ENCODE results near the gene ABCC3. TPM values are rescaled to one million over a fixed set of nuclear protein-coding genes. Genes with fewer than 3 reads are reported as not detected.

The ABCC3 gene
- total RNA-seq, 2 donors from 2014 or later, result 0.22 to 0.91 TPM

- 92 to 94% methylated on average over 14 to 15 of the region's 15 CpGs for WGBS, 2 experiments (ENCODE audit: insufficient coverage in 1 of 2, insufficient read length in 1 of 2)
- Histone ChIP-seq H3K9ac (ENCODE audit: extremely low read depth, low read length, poor library complexity, severe bottlenecking) (no peak overlapping the region), H3K9me3 (ENCODE audit: control insufficient read depth, low read length) (no peaks in the 10 kb centered on the region), H3K4me3 (ENCODE audit: low read length) (no peak overlapping the region), H3K27me3 (ENCODE audit: control insufficient read depth, insufficient read depth, low read length, poor library complexity, severe bottlenecking) (peaks cover 13% of the 10 kb centered on the region), H3K4me1 (ENCODE audit: control insufficient read depth, insufficient read depth, low read length) (no peaks in the 10 kb centered on the region), H3K27ac (ENCODE audit: low read depth, low read length) (no peak overlapping the region), H3K36me3 (ENCODE audit: control insufficient read depth, insufficient read depth, low read length) (no peaks in the 10 kb centered on the region)
- TF ChIP-seq, protein P1, sequence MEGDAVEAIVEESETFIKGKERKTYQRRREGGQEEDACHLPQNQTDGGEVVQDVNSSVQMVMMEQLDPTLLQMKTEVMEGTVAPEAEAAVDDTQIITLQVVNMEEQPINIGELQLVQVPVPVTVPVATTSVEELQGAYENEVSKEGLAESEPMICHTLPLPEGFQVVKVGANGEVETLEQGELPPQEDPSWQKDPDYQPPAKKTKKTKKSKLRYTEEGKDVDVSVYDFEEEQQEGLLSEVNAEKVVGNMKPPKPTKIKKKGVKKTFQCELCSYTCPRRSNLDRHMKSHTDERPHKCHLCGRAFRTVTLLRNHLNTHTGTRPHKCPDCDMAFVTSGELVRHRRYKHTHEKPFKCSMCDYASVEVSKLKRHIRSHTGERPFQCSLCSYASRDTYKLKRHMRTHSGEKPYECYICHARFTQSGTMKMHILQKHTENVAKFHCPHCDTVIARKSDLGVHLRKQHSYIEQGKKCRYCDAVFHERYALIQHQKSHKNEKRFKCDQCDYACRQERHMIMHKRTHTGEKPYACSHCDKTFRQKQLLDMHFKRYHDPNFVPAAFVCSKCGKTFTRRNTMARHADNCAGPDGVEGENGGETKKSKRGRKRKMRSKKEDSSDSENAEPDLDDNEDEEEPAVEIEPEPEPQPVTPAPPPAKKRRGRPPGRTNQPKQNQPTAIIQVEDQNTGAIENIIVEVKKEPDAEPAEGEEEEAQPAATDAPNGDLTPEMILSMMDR (conservative IDR thresholded peaks at IDR 0.05), result no peak
- H3K36me3 Mint-ChIP-seq (ENCODE audit: low read depth), result no peaks in the 10 kb centered on the region
- no peak overlapping the region for H3K27ac Mint-ChIP-seq
- H3K4me1 Mint-ChIP-seq, result peaks cover 6% of the 10 kb centered on the region
- no peak overlapping the region for H3K4me3 Mint-ChIP-seq
- H3K27me3 Mint-ChIP-seq (ENCODE audit: insufficient read depth), result peaks cover 2% of the 10 kb centered on the region
- no peak for DNase-seq
- H3K9me3 Mint-ChIP-seq, result no peaks in the 10 kb centered on the region
Measured at GRCh38 chr17:50642071-50642721, 7.5 kb downstream of the ABCC3 start.

GRCh38 chr17:50642722-50643656 is 8.3 kb downstream of the ABCC3 start:
- H3K36me3 Mint-ChIP-seq (ENCODE audit: low read depth), result no peaks in the 10 kb centered on the region
- H3K27me3 Mint-ChIP-seq (ENCODE audit: insufficient read depth), result no peaks in the 10 kb centered on the region
- H3K9me3 Mint-ChIP-seq, result no peaks in the 10 kb centered on the region
- no peaks in the 10 kb centered on the region for H3K4me1 ChIP-seq (ENCODE audit: control insufficient read depth, insufficient read depth, low read length)
- H3K27ac Mint-ChIP-seq, result no peak overlapping the region
- 91 to 92% methylated on average over 6 to 10 of the region's 10 CpGs for whole genome bisulfite sequencing, 2 experiments (ENCODE audit: insufficient coverage in 1 of 2, insufficient read length in 1 of 2)
- H3K9ac ChIP-seq (ENCODE audit: extremely low read depth, low read length, poor library complexity, severe bottlenecking), result no peak overlapping the region
- peak; percentile 49 for DNase-seq
- TF ChIP-seq, protein P1 (conservative IDR thresholded peaks at IDR 0.05), result no peak
- no peaks in the 10 kb centered on the region for H3K9me3 ChIP-seq (ENCODE audit: control insufficient read depth, low read length)
- peaks cover 6% of the 10 kb centered on the region for H3K4me1 Mint-ChIP-seq
- no peak overlapping the region for H3K27ac ChIP-seq (ENCODE audit: low read depth, low read length)
- H3K27me3 ChIP-seq (ENCODE audit: control insufficient read depth, insufficient read depth, low read length, poor library complexity, severe bottlenecking), result peaks cover 6% of the 10 kb centered on the region
- no peaks in the 10 kb centered on the region for H3K36me3 ChIP-seq (ENCODE audit: control insufficient read depth, insufficient read depth, low read length)
- H3K4me3 Mint-ChIP-seq, result no peak overlapping the region
- no peak overlapping the region for H3K4me3 ChIP-seq (ENCODE audit: low read length)

GRCh38 chr17:50645748-50646682 is 11.3 kb downstream of the ABCC3 start:
- Mint-ChIP-seq H3K36me3 (ENCODE audit: low read depth) (no peaks in the 10 kb centered on the region), H3K4me3 (no peak overlapping the region), H3K4me1 (peaks cover 6% of the 10 kb centered on the region), H3K9me3 (no peaks in the 10 kb centered on the region), H3K27ac (no peak overlapping the region), H3K27me3 (ENCODE audit: insufficient read depth) (no peaks in the 10 kb centered on the region)
- 78 to 91% methylated on average over 2 to 3 of the region's 3 CpGs for WGBS, 2 experiments (ENCODE audit: insufficient coverage in 1 of 2, insufficient read length in 1 of 2)
- no peak for DNase-seq
- Histone ChIP-seq H3K9me3 (ENCODE audit: control insufficient read depth, low read length) (no peaks in the 10 kb centered on the region), H3K27me3 (ENCODE audit: control insufficient read depth, insufficient read depth, low read length, poor library complexity, severe bottlenecking) (no peaks in the 10 kb centered on the region), H3K4me3 (ENCODE audit: low read length) (no peak overlapping the region), H3K27ac (ENCODE audit: low read depth, low read length) (no peak overlapping the region), H3K36me3 (ENCODE audit: control insufficient read depth, insufficient read depth, low read length) (no peaks in the 10 kb centered on the region), H3K9ac (ENCODE audit: extremely low read depth, low read length, poor library complexity, severe bottlenecking) (no peak overlapping the region), H3K4me1 (ENCODE audit: control insufficient read depth, insufficient read depth, low read length) (no peaks in the 10 kb centered on the region)
- TF ChIP-seq, protein P1 (conservative IDR thresholded peaks at IDR 0.05), result no peak
